HL-60 (cell line): ENCODE measurements around the gene KIAA0930.
"Not testable (repeated sequence)": the region's sequence is repeated elsewhere in the genome, so short reads cannot be mapped to it uniquely, and the experiment has no call there.

Experiments used
- CTCF ChIP-seq: IDR thresholded peaks from one replicate; pipeline ENCODE4 v1.5.1; 2011; ENCODE audit warnings: low read length, control low read depth, inconsistent platforms; ENCODE audit not compliant: insufficient read depth
- GABPA ChIP-seq: IDR thresholded peaks from 2 replicates; pipeline ENCODE4 v1.6.1; 2012; ENCODE audit warnings: low read depth
- POLR2AphosphoS5 ChIP-seq: IDR thresholded peaks from 2 replicates; pipeline ENCODE4 v1.6.1; 2012; ENCODE audit warnings: low read depth
- SPI1 ChIP-seq: IDR thresholded peaks from 2 replicates; pipeline ENCODE4 v1.6.1; 2012; ENCODE audit warnings: low read depth, mild to moderate bottlenecking, borderline replicate concordance
- TF ChIP-seq, protein P1 (sequence below): IDR thresholded peaks from 2 replicates; pipeline ENCODE4 v1.6.1; 2012; ENCODE audit warnings: low read depth; ENCODE audit not compliant: insufficient replicate concordance

DNA sequence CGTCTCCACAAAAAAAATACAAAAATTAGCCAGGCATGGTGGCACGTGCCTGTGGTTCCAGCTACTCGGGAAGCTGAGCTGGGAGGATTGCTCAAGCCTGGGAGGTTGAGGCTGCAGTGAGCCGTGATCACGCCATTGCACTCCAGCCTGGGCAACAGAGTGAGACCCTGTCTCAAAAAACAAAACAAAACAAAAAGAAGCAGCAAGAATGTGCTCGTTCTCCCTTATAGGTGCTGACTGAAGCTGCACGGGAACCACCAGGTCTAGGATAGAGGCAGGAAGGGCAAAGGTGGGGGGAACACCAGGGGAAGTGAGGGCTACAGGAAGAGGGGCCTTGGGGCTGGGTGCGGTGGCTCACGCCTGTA lies 19.7 kb upstream of the KIAA0930 start:
- TF ChIP-seq CTCF, POLR2AphosphoS5, GABPA, SPI1: not testable (repeated sequence)
- TF ChIP-seq, protein P1, sequence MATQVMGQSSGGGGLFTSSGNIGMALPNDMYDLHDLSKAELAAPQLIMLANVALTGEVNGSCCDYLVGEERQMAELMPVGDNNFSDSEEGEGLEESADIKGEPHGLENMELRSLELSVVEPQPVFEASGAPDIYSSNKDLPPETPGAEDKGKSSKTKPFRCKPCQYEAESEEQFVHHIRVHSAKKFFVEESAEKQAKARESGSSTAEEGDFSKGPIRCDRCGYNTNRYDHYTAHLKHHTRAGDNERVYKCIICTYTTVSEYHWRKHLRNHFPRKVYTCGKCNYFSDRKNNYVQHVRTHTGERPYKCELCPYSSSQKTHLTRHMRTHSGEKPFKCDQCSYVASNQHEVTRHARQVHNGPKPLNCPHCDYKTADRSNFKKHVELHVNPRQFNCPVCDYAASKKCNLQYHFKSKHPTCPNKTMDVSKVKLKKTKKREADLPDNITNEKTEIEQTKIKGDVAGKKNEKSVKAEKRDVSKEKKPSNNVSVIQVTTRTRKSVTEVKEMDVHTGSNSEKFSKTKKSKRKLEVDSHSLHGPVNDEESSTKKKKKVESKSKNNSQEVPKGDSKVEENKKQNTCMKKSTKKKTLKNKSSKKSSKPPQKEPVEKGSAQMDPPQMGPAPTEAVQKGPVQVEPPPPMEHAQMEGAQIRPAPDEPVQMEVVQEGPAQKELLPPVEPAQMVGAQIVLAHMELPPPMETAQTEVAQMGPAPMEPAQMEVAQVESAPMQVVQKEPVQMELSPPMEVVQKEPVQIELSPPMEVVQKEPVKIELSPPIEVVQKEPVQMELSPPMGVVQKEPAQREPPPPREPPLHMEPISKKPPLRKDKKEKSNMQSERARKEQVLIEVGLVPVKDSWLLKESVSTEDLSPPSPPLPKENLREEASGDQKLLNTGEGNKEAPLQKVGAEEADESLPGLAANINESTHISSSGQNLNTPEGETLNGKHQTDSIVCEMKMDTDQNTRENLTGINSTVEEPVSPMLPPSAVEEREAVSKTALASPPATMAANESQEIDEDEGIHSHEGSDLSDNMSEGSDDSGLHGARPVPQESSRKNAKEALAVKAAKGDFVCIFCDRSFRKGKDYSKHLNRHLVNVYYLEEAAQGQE, result not testable (repeated sequence)
